Colonic mucosa (tissue), 4 donors: ENCODE measurements around the gene ATXN7L1. TPM values are rescaled to one million over a fixed set of nuclear protein-coding genes. Genes with fewer than 3 reads are reported as not detected.

ENCODE experiments used
- DNase-seq: peaks from one replicate; pipeline ENCODE4 v3.0.0-alpha.2; 2020
- H3K27ac ChIP-seq: fragments of 200-600 bp; one replicate; pipeline ENCODE4 v1.8.0; 2021
- H3K27me3 ChIP-seq: fragments of 200-600 bp; one replicate; pipeline ENCODE4 v1.8.0; 2021
- H3K36me3 ChIP-seq: fragments of 200-600 bp; one replicate; pipeline ENCODE4 v1.8.0; 2021
- H3K4me1 ChIP-seq: fragments of 200-600 bp; one replicate; pipeline ENCODE4 v1.8.0; 2021; ENCODE audit warnings: mild to moderate bottlenecking
- H3K4me3 ChIP-seq: fragments of 200-600 bp; one replicate; pipeline ENCODE4 v1.8.0; 2021
- H3K9ac ChIP-seq, 2 donors: one replicate each; pipeline ENCODE4 v1.7.0; 2013; ENCODE audit warnings: control low read depth in 2 of 2, low read depth in 2 of 2, low read length in 2 of 2
- H3K9me3 ChIP-seq: fragments of 200-600 bp; one replicate; pipeline ENCODE4 v1.8.0; 2021
- intact Hi-C: fragments of 100-400 bp; cut with DNase I; formaldehyde crosslinking; loops from one replicate; pipeline ENCODE4 v1.14.1; 2022
- total RNA-seq, 2 donors: library from RNA; stranded (reverse); fragmentation: NEBNext Ultra II Directional in 1 of 2; extraction: Animal tissue kit (Norgen Biotek cat#: 25700) in 1 of 2; gene quantifications; one replicate each; pipeline ENCODE4 v1.2.1, GENCODE V29; 2021
- TF ChIP-seq, protein P1 (sequence below): fragments of 200-600 bp; IDR thresholded peaks from one replicate; pipeline ENCODE4 v1.8.0; 2022; ENCODE audit warnings: antibody characterized with exemption, mild to moderate bottlenecking
- donor health status: healthy.
- donor health status: DM: no; HTN: no; CAD: no.
- donor health status: DM: no; HTN: no; CAD: no.

ATXN7L1 gene
- total RNA-seq, 2 donors from 2014 or later = 13.0 to 15.1 TPM

DNA sequence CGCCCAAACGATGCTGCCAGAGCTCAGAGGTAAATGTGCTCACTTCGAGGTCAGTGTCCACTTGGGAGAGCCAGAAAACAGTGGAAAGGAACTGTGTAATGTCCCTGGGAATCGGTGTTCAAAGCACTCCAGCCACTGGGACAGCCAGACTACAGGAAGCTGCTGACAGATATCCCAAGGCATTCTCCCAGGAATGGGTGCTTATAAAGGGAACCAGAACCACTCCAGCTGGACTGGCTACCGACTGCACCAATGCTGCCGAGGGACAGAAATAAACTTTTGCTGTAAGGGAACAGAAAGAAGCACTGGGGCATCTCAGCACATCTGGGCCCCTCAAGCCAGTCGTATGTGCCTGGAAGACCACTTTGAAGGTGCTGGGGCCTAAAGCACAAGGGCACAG lies 76.7 kb downstream of the ATXN7L1 start:
- no peaks in the 10 kb centered on the region for H3K4me1 ChIP-seq
- H3K4me3 ChIP-seq = no peak overlapping the region
- TF ChIP-seq, protein P1, sequence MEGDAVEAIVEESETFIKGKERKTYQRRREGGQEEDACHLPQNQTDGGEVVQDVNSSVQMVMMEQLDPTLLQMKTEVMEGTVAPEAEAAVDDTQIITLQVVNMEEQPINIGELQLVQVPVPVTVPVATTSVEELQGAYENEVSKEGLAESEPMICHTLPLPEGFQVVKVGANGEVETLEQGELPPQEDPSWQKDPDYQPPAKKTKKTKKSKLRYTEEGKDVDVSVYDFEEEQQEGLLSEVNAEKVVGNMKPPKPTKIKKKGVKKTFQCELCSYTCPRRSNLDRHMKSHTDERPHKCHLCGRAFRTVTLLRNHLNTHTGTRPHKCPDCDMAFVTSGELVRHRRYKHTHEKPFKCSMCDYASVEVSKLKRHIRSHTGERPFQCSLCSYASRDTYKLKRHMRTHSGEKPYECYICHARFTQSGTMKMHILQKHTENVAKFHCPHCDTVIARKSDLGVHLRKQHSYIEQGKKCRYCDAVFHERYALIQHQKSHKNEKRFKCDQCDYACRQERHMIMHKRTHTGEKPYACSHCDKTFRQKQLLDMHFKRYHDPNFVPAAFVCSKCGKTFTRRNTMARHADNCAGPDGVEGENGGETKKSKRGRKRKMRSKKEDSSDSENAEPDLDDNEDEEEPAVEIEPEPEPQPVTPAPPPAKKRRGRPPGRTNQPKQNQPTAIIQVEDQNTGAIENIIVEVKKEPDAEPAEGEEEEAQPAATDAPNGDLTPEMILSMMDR = no peak
- no peak overlapping the region for H3K9ac ChIP-seq
- no peak overlapping the region for H3K27ac ChIP-seq
- intact Hi-C loops = no loop called here
- no peaks in the 10 kb centered on the region for H3K9me3 ChIP-seq
- no peak for DNase-seq
- no peaks in the 10 kb centered on the region for H3K27me3 ChIP-seq
- H3K36me3 ChIP-seq = no peaks in the 10 kb centered on the region

DNA sequence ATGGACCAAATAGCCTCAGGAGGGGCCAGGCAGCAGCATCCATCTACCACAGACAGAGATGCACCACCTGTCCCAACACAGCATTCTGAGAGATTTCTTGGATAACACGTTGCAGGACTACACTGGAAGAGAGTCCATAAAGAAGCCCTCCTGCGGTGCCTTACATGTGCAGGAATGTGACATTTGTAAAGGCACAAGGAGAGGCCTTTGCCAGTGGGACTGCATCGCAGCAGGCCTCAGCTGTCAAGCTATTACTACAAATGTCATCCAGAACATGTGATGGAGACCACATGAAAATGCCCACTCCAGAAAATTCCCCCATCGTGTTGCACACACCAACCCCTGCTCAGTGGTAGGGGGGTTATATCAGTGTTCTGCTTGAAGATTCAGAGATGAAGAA lies 77.4 kb downstream of the ATXN7L1 start:
- TF ChIP-seq, protein P1 = no peak
- no peaks in the 10 kb centered on the region for H3K27me3 ChIP-seq
- no peaks in the 10 kb centered on the region for H3K4me1 ChIP-seq
- no peaks in the 10 kb centered on the region for H3K36me3 ChIP-seq
- no peak for DNase-seq
- no peak overlapping the region for H3K4me3 ChIP-seq
- H3K27ac ChIP-seq = no peak overlapping the region
- intact Hi-C loops = no loop called here
- H3K9me3 ChIP-seq = no peaks in the 10 kb centered on the region
- H3K9ac ChIP-seq = no peak overlapping the region

DNA sequence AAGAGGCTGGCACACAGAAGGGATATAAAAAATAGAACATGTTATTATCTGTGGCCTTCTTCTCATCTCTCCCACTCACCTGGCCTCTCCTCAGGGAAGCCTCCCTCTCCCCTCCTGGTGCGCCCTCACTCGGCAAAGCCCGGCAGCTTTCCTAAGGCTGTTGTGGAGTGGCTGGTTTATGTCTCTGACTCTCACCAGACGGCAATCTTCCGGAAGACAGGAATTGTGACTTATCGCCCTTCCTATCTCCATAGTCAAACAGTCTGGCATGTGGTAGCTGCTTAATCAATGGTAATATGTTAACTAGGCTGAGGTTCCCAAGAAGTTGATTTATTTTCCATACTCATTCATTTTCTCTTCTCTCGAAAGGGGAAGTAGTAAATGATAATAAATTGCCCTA lies 78.7 kb downstream of the ATXN7L1 start:
- TF ChIP-seq, protein P1 = no peak
- no peaks in the 10 kb centered on the region for H3K4me1 ChIP-seq
- H3K27ac ChIP-seq = no peak overlapping the region
- intact Hi-C loops = no loop called here
- no peak overlapping the region for H3K4me3 ChIP-seq
- H3K27me3 ChIP-seq = no peaks in the 10 kb centered on the region
- DNase-seq = no peak
- no peaks in the 10 kb centered on the region for H3K36me3 ChIP-seq
- no peaks in the 10 kb centered on the region for H3K9me3 ChIP-seq
- H3K9ac ChIP-seq = no peak overlapping the region

DNA sequence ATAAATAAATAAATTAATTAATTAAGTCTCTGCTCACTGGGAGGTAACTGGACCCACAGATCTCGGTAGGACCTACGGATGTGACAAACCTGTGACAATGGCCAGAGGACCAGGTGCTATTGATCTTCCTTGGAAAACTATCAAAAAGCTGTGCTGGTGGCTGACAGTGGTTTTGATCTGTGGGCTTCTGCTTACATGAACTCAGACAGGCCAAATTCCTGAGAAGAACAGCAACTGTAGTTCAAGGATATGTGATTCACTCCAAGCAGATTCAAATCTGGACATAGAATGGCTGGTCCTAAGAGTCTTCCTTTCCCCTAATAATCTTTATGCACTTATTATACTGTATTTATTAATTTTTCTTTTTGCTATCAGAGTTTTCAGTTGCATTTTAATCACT lies 80.0 kb downstream of the ATXN7L1 start:
- H3K4me3 ChIP-seq = no peak overlapping the region
- H3K9ac ChIP-seq = no peak overlapping the region
- intact Hi-C loops = no loop called here
- H3K27me3 ChIP-seq = no peaks in the 10 kb centered on the region
- no peak for DNase-seq
- TF ChIP-seq, protein P1 = no peak
- H3K27ac ChIP-seq = no peak overlapping the region
- no peaks in the 10 kb centered on the region for H3K36me3 ChIP-seq
- H3K4me1 ChIP-seq = no peaks in the 10 kb centered on the region
- H3K9me3 ChIP-seq = no peaks in the 10 kb centered on the region

DNA sequence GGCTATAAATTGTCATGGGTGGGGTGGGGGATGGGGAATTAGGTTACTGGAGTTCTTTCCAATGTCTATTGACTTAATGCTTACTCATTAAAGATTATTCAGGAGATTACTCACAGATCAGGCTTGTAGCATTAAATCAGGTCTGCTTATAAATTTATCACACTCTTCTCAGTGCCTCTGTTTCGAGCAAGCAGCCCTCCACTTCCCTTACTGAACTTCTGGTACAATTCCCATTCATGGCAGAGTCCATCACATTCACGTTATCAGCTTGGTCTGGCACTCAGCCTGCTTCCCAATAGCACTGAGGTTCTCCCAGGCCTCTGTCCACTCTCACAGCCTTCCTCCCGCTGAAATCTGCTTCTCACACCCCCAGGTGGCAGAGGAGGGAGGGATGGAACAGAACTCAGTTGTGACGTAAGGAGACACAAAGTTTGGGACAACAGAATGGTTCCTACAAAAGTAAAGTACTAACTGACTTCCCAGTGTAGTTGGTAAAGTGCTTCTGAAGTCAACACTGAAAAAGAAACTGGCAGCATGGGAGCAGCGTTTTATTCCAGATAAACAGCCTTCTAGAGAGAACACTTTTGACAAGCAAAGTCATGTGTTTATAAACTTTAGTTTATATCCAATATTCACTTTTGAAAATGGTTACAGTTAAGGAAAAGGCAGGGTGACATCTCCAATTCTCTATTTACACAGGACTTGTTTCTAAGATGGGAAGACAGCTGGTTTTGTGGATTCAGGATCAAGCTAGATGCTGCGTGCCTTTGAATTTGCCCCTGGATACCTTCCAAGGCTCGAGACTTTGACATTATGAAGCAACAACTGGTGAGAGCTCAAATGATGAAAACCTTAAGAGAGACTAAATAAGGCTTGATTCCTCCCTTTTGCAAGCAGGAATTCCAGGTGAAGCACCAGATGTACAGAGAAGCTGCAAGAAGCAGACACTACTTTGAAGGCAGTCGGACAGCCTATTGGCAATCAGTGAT lies 81.4 kb downstream of the ATXN7L1 start:
- H3K9ac ChIP-seq = no peak overlapping the region
- intact Hi-C loops = no loop called here
- H3K36me3 ChIP-seq = no peaks in the 10 kb centered on the region
- no peak overlapping the region for H3K4me3 ChIP-seq
- TF ChIP-seq, protein P1 = no peak
- no peaks in the 10 kb centered on the region for H3K9me3 ChIP-seq
- no peaks in the 10 kb centered on the region for H3K4me1 ChIP-seq
- H3K27me3 ChIP-seq = no peaks in the 10 kb centered on the region
- H3K27ac ChIP-seq = no peak overlapping the region
- peak; percentile 25 for DNase-seq
